CD4-positive, alpha-beta T cell treated with Interleukin-17A for 1 hour (primary cell): ENCODE results near the gene NPW.
"Not testable (repeated sequence)": the region's sequence is repeated elsewhere in the genome, so short reads cannot be mapped to it uniquely, and the experiment has no call there.

Experiments
- DNase-seq: peaks from one replicate; pipeline ENCODE4 v3.0.0-alpha.2; 2020

Gene NPW

GRCh38 chr16:2002406-2003230 is 17.0 kb upstream of the NPW start:
- DNase-seq: no peak

DNA sequence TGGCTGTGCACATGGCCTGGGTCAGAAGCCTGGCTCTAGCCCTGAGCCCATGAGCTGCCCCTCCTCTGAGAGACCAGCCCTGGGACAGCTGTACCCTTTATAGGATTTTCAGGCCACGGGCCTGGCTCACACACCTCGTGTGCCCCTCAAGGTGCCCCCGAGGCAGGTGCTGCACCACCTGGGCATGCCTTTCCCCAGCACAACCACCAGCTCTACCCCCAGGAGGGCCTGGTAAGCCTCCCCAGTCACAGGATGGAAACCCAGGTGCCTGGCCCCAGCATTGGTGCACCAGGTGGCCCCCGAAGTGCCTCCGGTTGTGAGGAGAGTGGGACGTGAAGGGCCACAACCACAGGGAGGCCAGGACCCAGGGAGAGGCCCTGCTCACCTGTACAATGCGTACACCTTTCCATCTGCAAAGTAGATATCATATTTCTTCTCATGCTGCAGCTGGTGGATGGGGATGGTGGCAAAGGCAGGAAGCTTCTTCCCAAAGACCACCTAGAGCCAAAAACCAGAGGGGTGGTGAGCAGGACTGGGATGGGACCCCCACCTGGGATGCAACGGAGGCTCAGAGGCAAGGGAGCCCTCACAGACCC is 16.3 kb upstream of the NPW start:
- no peak for DNase-seq

DNA sequence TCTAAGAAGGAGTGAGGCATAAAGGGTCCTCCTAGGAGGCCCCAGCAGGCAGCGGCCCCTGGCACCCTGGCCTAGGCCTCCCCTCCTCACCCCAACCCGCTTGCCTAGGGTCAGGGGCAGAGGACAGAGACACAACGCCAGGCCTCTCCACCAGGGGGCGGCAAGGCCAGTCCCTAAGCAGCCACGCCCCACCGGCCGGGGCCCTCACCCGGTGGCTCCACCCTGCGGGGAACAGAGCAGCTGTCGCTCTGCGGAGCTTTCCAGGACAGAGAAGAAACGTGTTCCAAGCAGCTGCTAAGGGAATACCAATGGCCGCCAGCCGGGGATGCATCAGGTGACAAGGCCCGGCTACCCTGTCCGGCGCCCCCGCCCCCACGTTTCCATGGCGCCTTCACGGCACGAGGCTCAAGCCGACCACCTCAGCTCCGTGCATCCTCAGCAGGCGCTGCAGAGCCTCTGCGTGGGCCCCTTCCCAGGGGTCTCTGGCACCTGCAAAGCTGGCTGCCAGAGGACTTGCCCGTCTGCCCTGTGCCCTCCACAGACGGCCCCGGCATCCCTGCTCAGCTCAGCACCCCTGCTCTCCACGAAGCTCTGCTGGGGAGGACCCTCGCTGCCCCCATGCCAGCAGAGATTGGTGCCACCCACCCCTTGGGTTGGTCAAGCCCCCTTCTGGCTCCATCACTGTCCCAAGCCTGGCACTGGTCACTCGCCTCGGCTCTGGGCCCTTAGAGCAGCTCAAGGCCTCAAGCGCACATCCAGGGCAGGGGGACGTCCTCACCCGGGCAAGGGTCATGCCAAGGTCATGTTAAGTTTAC is 15.6 kb upstream of the NPW start:
- DNase-seq: peak; percentile 86

DNA sequence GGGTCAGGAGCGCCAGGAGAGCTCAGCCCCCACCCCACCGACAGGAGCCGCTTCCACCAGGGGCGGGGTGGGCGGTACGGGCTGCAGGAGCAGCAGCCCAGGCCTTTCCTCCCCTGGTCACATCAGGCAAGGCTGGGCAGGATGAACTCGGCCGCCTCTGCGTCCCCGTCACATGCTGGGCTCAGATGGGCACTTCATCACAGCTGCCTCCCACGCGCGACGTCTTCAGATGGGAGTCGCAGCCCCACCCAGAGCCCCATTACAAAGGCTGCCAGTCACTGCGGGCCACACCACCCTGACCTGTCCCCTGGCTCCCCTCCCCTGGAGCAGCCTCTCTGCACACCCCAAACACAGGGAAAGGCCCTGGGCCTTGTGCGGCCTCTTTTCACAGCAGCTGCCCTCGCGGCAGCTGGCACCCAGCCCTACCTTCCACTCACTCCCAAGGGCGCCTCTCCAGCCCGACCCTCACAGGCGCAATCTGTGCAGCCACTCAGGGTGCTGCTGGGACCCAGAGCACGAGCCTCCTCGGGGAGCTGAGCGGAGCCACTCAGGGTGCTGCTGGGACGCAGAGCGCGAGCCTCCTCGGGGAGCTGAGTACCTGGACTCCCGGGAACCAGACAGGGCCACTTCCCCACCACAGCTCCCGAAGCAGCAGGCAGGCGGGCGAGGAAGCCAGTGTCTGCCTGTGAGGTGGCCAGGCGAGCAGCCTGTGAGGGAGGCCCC is 14.6 kb upstream of the NPW start:
- DNase-seq: no peak

- DNase-seq: no peak
Measured at GRCh38 chr16:2005646-2006045, 13.9 kb upstream of the NPW start.

GRCh38 chr16:2006317-2006716 is 13.3 kb upstream of the NPW start:
- no peak for DNase-seq

DNA sequence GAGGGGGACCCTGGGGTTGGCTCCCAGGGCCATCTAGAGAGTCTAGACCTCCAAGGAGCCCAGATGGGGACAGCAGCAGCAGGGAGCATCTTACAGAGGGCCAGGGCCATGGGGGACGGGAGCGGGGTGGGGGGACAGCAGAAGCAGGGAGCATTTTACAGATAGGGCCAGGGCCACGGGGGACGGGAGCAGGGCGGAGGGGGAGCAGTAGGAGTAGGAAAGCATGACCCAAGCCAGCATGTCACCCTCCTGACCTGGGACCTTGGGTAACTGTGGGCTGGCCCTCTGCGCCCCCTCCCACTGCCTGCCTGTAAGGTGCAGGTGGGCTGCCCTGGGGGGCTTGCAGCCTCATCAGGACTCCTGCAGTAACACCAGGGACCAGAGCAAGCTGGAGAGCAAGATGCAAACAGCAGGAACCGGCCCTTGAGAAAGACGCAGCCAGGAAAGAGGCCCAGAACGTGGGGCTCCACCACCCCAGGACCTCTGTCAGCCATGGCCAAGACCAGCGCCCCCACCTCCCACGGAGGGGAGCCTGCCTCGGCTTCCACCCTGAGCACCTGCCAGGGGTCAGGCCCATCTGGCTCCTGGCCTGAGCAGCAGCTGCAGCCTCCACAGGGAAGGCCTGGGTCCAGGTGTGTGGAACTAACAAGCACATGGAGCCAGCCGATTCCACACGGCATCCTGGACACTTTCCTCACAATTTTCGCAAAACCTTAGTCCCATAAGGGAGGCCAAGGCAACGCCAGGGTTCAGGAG is 12.3 kb upstream of the NPW start:
- DNase-seq: no peak

- DNase-seq: peak; percentile 32
Measured at GRCh38 chr16:2008009-2008526, 11.5 kb upstream of the NPW start.

GRCh38 chr16:2008631-2009163 is 10.9 kb upstream of the NPW start:
- no peak for DNase-seq

DNA sequence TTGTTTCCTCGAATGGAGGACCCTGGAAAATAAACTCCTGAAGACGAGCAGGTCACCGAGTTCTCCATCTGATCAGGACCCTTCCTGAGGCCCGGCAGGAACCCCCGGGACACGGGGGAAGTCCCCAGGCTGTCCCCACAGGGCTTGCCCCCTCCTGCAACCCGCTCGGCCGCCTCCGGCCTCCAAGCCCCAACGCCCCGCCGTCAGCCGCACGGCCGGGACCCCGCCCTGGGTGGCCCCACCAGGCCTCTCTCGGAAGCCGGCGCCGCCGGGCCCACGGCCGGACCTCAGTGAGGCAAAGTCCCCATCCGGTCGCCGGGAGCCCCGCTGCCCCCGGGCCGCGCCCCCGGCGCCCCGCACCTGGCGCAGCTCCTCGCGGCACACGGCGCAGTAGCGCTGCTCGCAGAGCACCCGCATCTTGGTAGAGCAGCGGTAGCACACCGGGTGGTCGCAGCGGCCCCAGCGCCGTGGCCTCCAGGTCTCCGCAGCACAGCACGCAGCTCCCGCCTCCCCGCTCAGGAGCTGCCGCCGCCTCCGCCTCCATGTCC is 10.3 kb upstream of the NPW start:
- no peak for DNase-seq

- DNase-seq: peak; percentile 81
Measured at GRCh38 chr16:2009791-2010510, 9.6 kb upstream of the NPW start, which contains the start of gene ZNF598. TSS of gene ZNF598 (minus strand) at chr16:2009821.

DNA sequence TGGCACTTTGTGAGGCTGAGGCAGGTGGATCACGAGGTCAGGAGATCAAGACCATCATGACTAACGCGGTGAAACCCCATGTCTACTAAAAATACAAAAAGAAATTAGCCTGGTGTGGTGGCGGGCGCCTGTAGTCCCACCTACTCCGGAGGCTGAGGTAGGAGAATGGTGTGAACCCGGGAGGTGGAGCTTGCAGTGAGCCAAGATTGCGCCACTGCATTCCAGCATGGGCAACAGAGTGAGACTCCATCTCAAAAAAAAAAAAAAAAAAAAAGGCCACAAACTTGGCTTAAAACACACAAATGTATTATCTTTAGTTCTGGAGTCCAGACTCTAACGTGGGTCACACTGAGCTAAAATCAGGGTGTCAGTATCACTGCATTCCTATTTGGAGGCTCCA is 7.9 kb upstream of the NPW start:
- DNase-seq: not testable (repeated sequence)

DNA sequence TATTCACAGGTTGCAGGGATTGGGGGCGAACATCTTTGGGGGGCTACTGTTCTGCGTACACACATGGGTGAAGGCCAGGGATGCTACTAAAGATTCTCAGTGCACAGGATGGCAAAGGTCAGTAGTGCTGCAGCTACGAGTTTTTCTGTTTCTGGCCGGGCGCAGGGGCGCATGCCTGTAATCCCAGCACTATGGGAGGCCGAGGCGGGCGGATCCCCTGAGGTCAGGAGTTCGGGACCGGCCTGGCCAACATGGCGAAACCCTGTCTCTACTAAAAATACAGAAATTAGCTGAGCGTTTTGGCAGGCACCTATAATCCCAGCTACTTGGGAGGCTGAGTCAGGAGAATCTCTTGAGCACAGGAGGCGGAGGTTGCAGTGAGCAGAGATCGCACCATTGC is 6.1 kb upstream of the NPW start:
- no peak for DNase-seq

GRCh38 chr16:2015117-2015946 is 4.3 kb upstream of the NPW start:
- no peak for DNase-seq

DNA sequence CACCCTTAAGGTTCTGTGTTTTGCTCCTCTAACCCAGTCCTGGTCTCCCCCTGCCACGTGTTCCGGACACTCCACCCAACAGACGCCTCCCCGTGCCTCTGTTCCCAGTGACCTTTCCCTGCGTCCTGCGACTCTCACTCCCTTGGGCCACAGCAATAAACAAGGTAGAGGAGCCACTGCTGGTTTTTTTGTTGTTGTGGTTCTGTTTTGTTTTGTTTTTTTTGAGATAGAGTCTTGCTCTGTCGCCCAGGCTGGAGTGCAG is 3.7 kb upstream of the NPW start:
- DNase-seq: no peak

GRCh38 chr16:2016407-2016922 is 3.1 kb upstream of the NPW start:
- peak; percentile 18 for DNase-seq

DNA sequence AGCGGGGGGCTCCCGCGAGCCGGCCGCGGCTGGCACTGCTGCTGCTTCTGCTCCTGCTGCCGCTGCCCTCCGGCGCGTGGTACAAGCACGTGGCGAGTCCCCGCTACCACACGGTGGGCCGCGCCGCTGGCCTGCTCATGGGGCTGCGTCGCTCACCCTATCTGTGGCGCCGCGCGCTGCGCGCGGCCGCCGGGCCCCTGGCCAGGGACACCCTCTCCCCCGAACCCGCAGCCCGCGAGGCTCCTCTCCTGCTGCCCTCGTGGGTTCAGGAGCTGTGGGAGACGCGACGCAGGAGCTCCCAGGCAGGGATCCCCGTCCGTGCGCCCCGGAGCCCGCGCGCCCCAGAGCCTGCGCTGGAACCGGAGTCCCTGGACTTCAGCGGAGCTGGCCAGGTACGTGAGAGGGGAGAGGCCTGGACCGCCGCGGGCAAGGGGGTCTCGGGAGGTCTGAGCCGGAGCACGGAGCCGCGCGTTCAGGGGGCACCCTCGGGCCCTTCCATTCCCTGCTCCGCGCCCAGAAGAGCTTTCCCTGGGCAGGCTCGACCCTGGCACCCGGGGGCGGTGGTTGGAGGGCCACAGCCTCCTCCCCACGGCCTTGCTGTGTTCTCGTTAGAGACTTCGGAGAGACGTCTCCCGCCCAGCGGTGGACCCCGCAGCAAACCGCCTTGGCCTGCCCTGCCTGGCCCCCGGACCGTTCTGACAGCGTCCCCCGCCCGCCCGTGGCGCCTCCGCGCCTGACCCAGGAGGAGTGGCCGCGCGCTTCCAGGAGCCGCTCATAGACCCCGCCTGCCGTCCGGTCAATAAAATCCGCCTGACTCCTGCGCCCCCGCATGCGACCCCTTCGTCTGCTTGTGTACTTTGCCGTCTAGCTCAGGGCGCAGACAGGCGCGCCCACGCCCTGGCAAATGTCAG is 591 bp downstream of the NPW start:
- no peak for DNase-seq

- DNase-seq: no peak
Measured at GRCh38 chr16:2022723-2023091, 3.1 kb downstream of the NPW start.
